Measurements from ENCODE around the gene RELN. TPM values are rescaled to one million over a fixed set of nuclear protein-coding genes. Genes with fewer than 3 reads are reported as not detected.

The RELN gene
- total and polyA plus RNA-seq, 2 of the 13 experiments (the other 11 are each of a cell fraction or from before 2014, with no cell fraction given): 315 to 332 TPM

GRCh38 chr7:104010052-104010909, 20.8 kb upstream of the RELN start (continued):
- TF ChIP-seq ZNF609 (CRISPR knock-in tag; IDR thresholded peaks at IDR 0.05; ENCODE audit: borderline replicate concordance): peak; percentile 15; the same call in 1 of the 2 replicates
- TF ChIP-seq ZNF691 (CRISPR knock-in tag; IDR thresholded peaks at IDR 0.05; ENCODE audit: borderline replicate concordance, low read depth): no peak
- TF ChIP-seq CERS6 (CRISPR knock-in tag; IDR thresholded peaks at IDR 0.05): no peak
- no peak for TF ChIP-seq AHDC1 (CRISPR knock-in tag; IDR thresholded peaks at IDR 0.05; ENCODE audit: borderline replicate concordance)
- no peak for TF ChIP-seq RNF2 (conservative IDR thresholded peaks at IDR 0.05; ENCODE audit: low read depth)
- TF ChIP-seq SMAD1 (CRISPR knock-in tag; IDR thresholded peaks at IDR 0.05; ENCODE audit: borderline replicate concordance, low read depth): no peak
- TF ChIP-seq ZNF558 (CRISPR knock-in tag; IDR thresholded peaks at IDR 0.05; ENCODE audit: borderline replicate concordance): no peak
- no peak for TF ChIP-seq ZNF557 (CRISPR knock-in tag; IDR thresholded peaks at IDR 0.05)
- no peak for TF ChIP-seq KAT2B (IDR thresholded peaks at IDR 0.05; ENCODE audit: borderline replicate concordance, low read depth, low read length)
- peak; percentile 54 for TF ChIP-seq TCF7 (IDR thresholded peaks at IDR 0.05; ENCODE audit: low read depth)
- peak; percentile 71; the same call in 1 of the 2 replicates for TF ChIP-seq NAIF1 (CRISPR knock-in tag; IDR thresholded peaks at IDR 0.05; ENCODE audit: borderline replicate concordance)
- TF ChIP-seq SATB2 (CRISPR knock-in tag; IDR thresholded peaks at IDR 0.05): no peak
- 0 out of 2 replicates have a peak, but pooled peaks have one; percentile 70 for TF ChIP-seq ZSCAN30 (CRISPR knock-in tag; IDR thresholded peaks at IDR 0.05)
- no peak for TF ChIP-seq MXD1 (CRISPR knock-in tag; IDR thresholded peaks at IDR 0.05)
- no peak for TF ChIP-seq ZNF160 (CRISPR knock-in tag; IDR thresholded peaks at IDR 0.05)
